ENCODE results near the gene MAMDC4. TPM values are rescaled to one million over a fixed set of nuclear protein-coding genes. Genes with fewer than 3 reads are reported as not detected.

The MAMDC4 gene
- total RNA-seq, 1 donor from 2014 or later: 12.9 TPM

- Histone ChIP-seq H3K4me3 (peak within 1 kb of the TSS; percentile 92), H3K4me1 (peaks cover 33% of the 10 kb centered on the region), H3K27me3 (no peaks in the 10 kb centered on the region), H3K9me3 (no peaks in the 10 kb centered on the region), H3K36me3 (no peaks in the 10 kb centered on the region), H3K27ac (peak within 1 kb of the TSS; percentile 81)
- ATAC-seq (peak; percentile 98), DNase-seq (peak; percentile 99)
- TF ChIP-seq, protein P1, sequence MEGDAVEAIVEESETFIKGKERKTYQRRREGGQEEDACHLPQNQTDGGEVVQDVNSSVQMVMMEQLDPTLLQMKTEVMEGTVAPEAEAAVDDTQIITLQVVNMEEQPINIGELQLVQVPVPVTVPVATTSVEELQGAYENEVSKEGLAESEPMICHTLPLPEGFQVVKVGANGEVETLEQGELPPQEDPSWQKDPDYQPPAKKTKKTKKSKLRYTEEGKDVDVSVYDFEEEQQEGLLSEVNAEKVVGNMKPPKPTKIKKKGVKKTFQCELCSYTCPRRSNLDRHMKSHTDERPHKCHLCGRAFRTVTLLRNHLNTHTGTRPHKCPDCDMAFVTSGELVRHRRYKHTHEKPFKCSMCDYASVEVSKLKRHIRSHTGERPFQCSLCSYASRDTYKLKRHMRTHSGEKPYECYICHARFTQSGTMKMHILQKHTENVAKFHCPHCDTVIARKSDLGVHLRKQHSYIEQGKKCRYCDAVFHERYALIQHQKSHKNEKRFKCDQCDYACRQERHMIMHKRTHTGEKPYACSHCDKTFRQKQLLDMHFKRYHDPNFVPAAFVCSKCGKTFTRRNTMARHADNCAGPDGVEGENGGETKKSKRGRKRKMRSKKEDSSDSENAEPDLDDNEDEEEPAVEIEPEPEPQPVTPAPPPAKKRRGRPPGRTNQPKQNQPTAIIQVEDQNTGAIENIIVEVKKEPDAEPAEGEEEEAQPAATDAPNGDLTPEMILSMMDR (IDR thresholded peaks at IDR 0.05): no peak
- intact Hi-C loops (cut with DNase I): no loop called here
Observed at GRCh38 chr9:136885950-136886578, 33.9 kb downstream of the MAMDC4 start, which contains the start of gene TRAF2. TSS of gene TRAF2 (plus strand) at chr9:136886516. CDS start at chr9:136898741, 12,225 bp downstream.

DNA sequence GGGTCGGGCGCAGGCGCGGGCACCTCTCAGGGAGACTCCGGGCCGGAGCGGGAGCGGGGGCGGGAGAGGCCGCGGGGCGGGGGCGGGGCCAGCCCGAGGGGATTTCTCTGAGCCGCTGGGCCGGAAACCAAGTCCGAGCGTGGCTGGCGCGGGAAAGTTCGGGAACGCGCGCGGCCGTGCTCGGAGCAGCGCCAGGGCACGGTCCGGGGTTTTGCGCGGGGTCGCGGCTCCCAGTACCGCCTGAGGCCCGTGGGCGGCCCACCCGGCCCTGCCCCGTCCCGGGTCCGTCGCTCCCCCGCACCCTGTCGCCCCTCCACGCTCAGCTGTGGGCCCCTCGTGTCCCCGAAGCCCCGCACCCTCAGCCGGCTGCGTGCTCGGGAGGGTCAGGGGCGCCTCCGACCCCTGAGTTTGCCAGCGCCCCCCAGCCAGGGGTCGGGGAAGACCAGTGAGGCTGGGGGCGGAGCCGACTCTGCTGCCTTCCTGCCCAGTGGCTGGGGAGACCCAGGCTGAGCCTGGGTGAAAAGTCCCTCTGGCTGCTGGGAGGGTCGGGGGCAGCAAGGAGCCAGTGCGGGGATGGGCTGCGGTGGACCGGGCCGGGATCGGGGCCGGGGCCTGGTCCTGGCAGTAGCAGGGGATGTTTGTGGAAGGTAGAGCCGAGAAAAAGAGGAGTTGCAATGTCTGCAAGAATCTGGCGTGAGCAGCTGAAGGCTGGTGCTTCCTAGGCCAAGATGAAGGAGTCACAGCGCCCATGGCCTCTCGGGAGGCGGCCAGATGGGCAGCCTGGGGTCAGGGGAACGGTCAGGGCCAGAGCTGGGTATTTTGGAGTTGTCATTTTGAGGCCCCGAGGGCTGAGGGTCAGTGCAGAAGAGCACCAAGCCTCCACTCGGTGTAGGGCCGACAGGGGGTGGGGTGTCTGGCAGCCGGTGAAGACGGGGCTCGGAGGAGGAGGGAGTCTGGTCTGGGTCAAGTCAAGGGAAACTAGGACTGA is 34.8 kb downstream of the MAMDC4 start:
- DNase-seq (peak; percentile 71), ATAC-seq (peak; percentile 46)
- intact Hi-C loops (cut with DNase I): no loop called here
- Histone ChIP-seq H3K4me1 (peaks cover 26% of the 10 kb centered on the region), H3K27ac (peak overlapping the region; percentile 81), H3K27me3 (no peaks in the 10 kb centered on the region), H3K4me3 (peak overlapping the region; percentile 92), H3K36me3 (no peaks in the 10 kb centered on the region), H3K9me3 (no peaks in the 10 kb centered on the region)
- TF ChIP-seq, protein P1 (IDR thresholded peaks at IDR 0.05): no peak

- H3K4me3 ChIP-seq: no peak overlapping the region
- no peak overlapping the region for H3K27ac ChIP-seq
- DNase-seq: no peak
- TF ChIP-seq, protein P1 (IDR thresholded peaks at IDR 0.05): no peak
- no peaks in the 10 kb centered on the region for H3K36me3 ChIP-seq
- H3K9me3 ChIP-seq: no peaks in the 10 kb centered on the region
- no peaks in the 10 kb centered on the region for H3K27me3 ChIP-seq
- ATAC-seq: no peak
- intact Hi-C loops (cut with DNase I): no loop called here
- peaks cover 13% of the 10 kb centered on the region for H3K4me1 ChIP-seq
Observed at GRCh38 chr9:136888454-136888853, 36.3 kb downstream of the MAMDC4 start.

DNA sequence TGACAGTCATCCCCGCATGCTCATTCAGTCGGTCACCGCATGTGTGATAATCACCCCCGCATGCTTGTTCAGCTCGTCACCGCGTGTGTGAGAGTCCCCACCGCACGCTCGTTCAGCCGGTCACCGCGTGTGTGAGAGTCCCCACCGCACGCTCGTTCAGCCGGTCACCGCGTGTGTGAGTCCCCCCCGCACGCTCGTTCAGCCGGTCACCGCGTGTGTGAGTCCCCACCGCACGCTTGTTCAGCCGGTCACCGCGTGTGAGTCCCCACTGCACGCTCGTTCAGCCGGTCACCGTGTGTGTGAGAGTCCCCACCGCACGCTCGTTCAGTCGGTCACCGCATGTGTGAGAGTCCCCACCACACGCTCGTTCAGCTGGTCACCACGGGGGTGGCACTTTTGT is 37.7 kb downstream of the MAMDC4 start:
- no peak for DNase-seq
- H3K27me3 ChIP-seq: no peaks in the 10 kb centered on the region
- no peak overlapping the region for H3K27ac ChIP-seq
- peaks cover 13% of the 10 kb centered on the region for H3K4me1 ChIP-seq
- TF ChIP-seq, protein P1 (IDR thresholded peaks at IDR 0.05): no peak
- ATAC-seq: no peak
- no peaks in the 10 kb centered on the region for H3K9me3 ChIP-seq
- H3K36me3 ChIP-seq: no peaks in the 10 kb centered on the region
- H3K4me3 ChIP-seq: no peak overlapping the region
- intact Hi-C loops (cut with DNase I): no loop called here

DNA sequence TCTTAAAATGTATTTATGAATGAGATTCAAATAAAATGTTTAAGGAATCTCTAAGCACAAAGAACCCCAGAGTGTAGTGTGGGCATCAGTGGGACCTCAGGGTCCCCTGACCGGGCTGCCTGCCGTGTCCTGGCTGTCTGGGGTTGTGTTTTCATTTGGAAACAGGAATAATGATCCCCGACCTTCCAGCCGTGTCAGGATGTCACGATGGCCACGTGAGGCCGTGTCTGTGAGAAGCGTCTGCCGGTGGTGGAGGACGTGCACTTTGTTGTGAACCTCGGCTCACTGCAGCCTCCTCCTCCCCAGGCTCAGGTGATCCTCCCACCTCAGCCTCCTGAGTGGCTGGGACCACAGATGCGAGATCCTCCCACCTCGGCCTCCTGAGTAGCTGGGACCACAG is 38.5 kb downstream of the MAMDC4 start:
- no peak overlapping the region for H3K27ac ChIP-seq
- no peaks in the 10 kb centered on the region for H3K36me3 ChIP-seq
- H3K4me3 ChIP-seq: no peak overlapping the region
- ATAC-seq (no peak), DNase-seq (no peak)
- intact Hi-C loops (cut with DNase I): no loop called here
- no peaks in the 10 kb centered on the region for H3K27me3 ChIP-seq
- H3K9me3 ChIP-seq: no peaks in the 10 kb centered on the region
- H3K4me1 ChIP-seq: peaks cover 10% of the 10 kb centered on the region
- TF ChIP-seq, protein P1 (IDR thresholded peaks at IDR 0.05): no peak
